ENCODE data around the gene ZNF778. TPM values are rescaled to one million over a fixed set of nuclear protein-coding genes. Genes with fewer than 3 reads are reported as not detected.
"Not testable (repeated sequence)": the region's sequence is repeated elsewhere in the genome, so short reads cannot be mapped to it uniquely, and the experiment has no call there.

The ZNF778 gene
- total RNA-seq, 1 donor from 2014 or later = 15.5 TPM

- no peaks in the 10 kb centered on the region for H3K9me3 Mint-ChIP-seq
- no peaks in the 10 kb centered on the region for H3K36me3 Mint-ChIP-seq (ENCODE audit: low read depth)
- H3K27ac Mint-ChIP-seq (ENCODE audit: unreplicated experiment) = no peak overlapping the region
- peak overlapping the region; percentile 65 for H3K4me3 Mint-ChIP-seq
- H3K4me1 Mint-ChIP-seq = no peaks in the 10 kb centered on the region
- peaks cover 21% of the 10 kb centered on the region for H3K27me3 Mint-ChIP-seq (ENCODE audit: low read depth)
- TF ChIP-seq CTCF (conservative IDR thresholded peaks at IDR 0.05) = no peak
- DNase-seq (ENCODE audit: low read depth, low spot score) = no peak
Measured at GRCh38 chr16:89184677-89184932, 32.9 kb upstream of the ZNF778 start.

GRCh38 chr16:89184933-89185794, 32.3 kb upstream of the ZNF778 start:
- peaks cover 27% of the 10 kb centered on the region for H3K27me3 Mint-ChIP-seq (ENCODE audit: low read depth)
- DNase-seq (ENCODE audit: low read depth, low spot score) = no peak
- no peaks in the 10 kb centered on the region for H3K36me3 Mint-ChIP-seq (ENCODE audit: low read depth)
- H3K4me3 Mint-ChIP-seq = no peak overlapping the region
- no peaks in the 10 kb centered on the region for H3K9me3 Mint-ChIP-seq
- no peak overlapping the region for H3K27ac Mint-ChIP-seq (ENCODE audit: unreplicated experiment)
- H3K4me1 Mint-ChIP-seq = no peaks in the 10 kb centered on the region
- no peak for TF ChIP-seq CTCF (conservative IDR thresholded peaks at IDR 0.05)

GRCh38 chr16:89185887-89186592, 31.5 kb upstream of the ZNF778 start:
- H3K4me1 Mint-ChIP-seq; H3K9me3 Mint-ChIP-seq; H3K4me3 Mint-ChIP-seq; H3K27ac Mint-ChIP-seq (ENCODE audit: unreplicated experiment); H3K36me3 Mint-ChIP-seq (ENCODE audit: low read depth); DNase-seq (ENCODE audit: low read depth, low spot score): not testable (repeated sequence)
- H3K27me3 Mint-ChIP-seq (ENCODE audit: low read depth) = peaks cover 32% of the 10 kb centered on the region

GRCh38 chr16:89186593-89187031, 30.9 kb upstream of the ZNF778 start:
- not testable (repeated sequence) for H3K36me3 Mint-ChIP-seq (ENCODE audit: low read depth)

GRCh38 chr16:89187032-89187769, 30.3 kb upstream of the ZNF778 start:
- no peaks in the 10 kb centered on the region for H3K36me3 Mint-ChIP-seq (ENCODE audit: low read depth)
- peak; percentile 47 for DNase-seq (ENCODE audit: low read depth, low spot score)
- peaks cover 34% of the 10 kb centered on the region for H3K27me3 Mint-ChIP-seq (ENCODE audit: low read depth)
- no peaks in the 10 kb centered on the region for H3K9me3 Mint-ChIP-seq
- peaks cover 4% of the 10 kb centered on the region for H3K4me1 Mint-ChIP-seq
- peak overlapping the region; percentile 65 for H3K4me3 Mint-ChIP-seq
- no peak for TF ChIP-seq CTCF (conservative IDR thresholded peaks at IDR 0.05)
- H3K27ac Mint-ChIP-seq (ENCODE audit: unreplicated experiment) = no peak overlapping the region

More at GRCh38 chr16:89186593-89187031, 30.9 kb upstream of the ZNF778 start:
- H3K4me3 Mint-ChIP-seq; H3K27ac Mint-ChIP-seq (ENCODE audit: unreplicated experiment); H3K4me1 Mint-ChIP-seq; DNase-seq (ENCODE audit: low read depth, low spot score); H3K9me3 Mint-ChIP-seq: not testable (repeated sequence)
- peaks cover 34% of the 10 kb centered on the region for H3K27me3 Mint-ChIP-seq (ENCODE audit: low read depth)

DNA sequence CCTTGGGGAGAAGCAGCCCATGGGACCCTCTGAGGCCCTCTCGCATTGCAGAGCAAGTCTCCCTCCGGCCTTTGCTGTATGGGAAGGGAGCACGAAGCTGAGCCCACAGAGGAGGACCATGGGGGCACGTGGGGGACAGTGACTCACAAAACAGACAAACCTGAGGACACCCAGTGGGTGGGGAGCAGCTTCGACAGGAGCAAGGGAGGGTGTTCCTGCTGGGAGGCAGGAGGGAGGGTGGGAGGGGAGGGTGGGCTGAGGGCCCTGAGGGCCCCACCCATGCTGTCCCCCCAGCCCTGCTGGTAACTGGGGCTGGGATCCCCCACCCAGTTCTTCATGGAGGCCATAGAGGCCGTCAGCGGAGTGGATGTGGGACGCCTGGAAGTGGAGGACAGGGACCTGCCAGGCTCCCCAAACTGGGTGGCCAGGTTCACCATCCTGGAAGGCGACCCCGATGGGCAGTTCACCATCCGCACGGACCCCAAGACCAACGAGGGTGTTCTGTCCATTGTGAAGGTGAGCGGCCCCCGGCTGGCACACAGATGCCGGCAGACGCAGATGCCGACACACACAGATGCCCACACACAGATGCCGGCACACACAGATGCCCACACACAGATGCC, 29.6 kb upstream of the ZNF778 start:
- H3K9me3 Mint-ChIP-seq = no peaks in the 10 kb centered on the region
- peak overlapping the region; percentile 65 for H3K4me3 Mint-ChIP-seq
- H3K27ac Mint-ChIP-seq (ENCODE audit: unreplicated experiment) = no peak overlapping the region

GRCh38 chr16:89188471-89189357, 28.8 kb upstream of the ZNF778 start:
- H3K27ac Mint-ChIP-seq (ENCODE audit: unreplicated experiment); H3K9me3 Mint-ChIP-seq; H3K4me3 Mint-ChIP-seq; H3K36me3 Mint-ChIP-seq (ENCODE audit: low read depth); DNase-seq (ENCODE audit: low read depth, low spot score); H3K4me1 Mint-ChIP-seq: not testable (repeated sequence)
- peaks cover 26% of the 10 kb centered on the region for H3K27me3 Mint-ChIP-seq (ENCODE audit: low read depth)

More for the DNA sequence above, 29.6 kb upstream of the ZNF778 start:
- peaks cover 4% of the 10 kb centered on the region for H3K4me1 Mint-ChIP-seq
- H3K27me3 Mint-ChIP-seq (ENCODE audit: low read depth) = peaks cover 31% of the 10 kb centered on the region
- DNase-seq (ENCODE audit: low read depth, low spot score) = no peak
- H3K36me3 Mint-ChIP-seq (ENCODE audit: low read depth) = no peaks in the 10 kb centered on the region
- no peak for TF ChIP-seq CTCF (conservative IDR thresholded peaks at IDR 0.05)

Measured in neural crest cell (in vitro differentiated cells).